CD4-positive, alpha-beta T cell treated with Interferon gamma for 1 hour (primary cell): ENCODE results near the gene PPP4R2.

Experiments used
- DNase-seq: peaks from one replicate; pipeline ENCODE4 v3.0.0-alpha.2; 2020

Gene PPP4R2

DNA sequence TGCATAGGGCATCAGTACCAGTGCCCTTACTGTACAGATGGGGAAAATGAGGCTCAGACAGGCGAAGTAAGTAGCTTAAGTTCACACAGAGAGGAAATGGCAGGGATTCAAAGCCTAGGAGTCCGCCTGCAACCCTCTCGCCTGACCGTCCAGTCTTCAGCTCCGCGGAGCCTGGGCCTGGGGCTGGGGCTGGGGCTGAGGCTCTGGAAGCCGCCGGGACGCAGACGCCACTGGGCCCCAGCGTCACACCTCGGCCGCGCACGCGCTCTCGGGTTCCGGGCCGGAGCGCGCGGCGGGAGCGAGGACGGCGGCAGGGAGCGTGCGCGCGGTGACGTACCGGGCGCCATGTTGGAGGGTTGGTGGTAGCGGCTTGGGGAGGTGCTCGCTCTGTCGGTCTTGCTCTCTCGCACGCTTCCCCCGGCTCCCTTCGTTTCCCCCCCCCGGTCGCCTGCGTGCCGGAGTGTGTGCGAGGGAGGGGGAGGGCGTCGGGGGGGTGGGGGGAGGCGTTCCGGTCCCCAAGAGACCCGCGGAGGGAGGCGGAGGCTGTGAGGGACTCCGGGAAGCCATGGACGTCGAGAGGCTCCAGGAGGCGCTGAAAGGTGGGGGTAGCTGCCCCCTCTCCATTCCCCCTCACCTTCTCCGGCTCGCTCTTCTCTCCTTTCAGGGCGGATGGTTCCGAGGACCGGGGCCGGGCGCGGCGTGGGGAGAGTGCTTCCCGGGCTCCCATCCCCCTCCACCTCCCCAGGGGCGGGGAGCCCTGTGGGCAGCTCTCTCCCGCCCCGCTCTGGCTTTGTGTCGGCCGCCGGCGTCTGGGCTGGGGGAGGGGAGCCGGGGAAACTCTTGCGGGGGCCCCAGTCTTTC lies at the start of gene PPP4R2:
TSS of gene PPP4R2 (plus strand) at position 339 of the 861 bp plus-strand sequence. CDS start at position 566, 227 bp downstream.
- DNase-seq: peak; percentile 92

DNA sequence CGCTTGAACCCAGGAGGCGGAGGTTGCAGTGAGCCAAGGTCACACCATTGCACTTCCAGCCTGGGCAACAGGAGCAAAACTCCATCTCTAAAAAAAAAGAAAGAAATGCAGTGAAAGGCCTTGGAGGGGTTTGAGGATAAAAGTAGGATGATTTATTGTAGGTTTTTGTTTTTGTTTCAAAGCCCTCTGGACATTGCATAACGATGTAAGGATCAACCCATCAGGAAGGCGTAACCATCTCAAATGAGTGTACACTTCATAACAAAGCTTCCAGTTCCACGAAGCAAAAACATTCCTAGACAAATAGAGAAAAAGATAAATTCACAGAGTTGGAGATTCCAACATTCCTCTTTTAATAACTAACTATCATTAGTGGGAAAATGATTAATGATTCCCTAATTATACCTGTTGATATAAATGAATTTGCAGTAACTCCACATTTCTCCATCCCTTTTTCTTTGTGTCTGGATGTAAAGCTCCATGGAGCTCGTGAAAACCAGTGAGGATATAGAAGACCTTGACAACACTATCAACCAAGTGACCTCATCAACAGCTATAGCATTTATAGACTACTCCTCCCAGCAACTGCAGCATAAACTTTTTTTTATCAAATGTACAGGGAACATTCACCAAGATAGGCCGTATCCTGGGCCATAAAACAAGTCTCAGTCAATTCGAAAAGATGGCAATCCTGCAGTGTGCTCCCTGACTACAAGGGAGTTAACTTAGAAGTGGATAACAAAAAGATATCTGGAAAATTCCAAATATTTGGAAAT lies 48.7 kb upstream of the PPP4R2 start:
- no peak for DNase-seq

GRCh38 chr3:72949016-72949415 lies 47.6 kb upstream of the PPP4R2 start:
- no peak for DNase-seq

DNA sequence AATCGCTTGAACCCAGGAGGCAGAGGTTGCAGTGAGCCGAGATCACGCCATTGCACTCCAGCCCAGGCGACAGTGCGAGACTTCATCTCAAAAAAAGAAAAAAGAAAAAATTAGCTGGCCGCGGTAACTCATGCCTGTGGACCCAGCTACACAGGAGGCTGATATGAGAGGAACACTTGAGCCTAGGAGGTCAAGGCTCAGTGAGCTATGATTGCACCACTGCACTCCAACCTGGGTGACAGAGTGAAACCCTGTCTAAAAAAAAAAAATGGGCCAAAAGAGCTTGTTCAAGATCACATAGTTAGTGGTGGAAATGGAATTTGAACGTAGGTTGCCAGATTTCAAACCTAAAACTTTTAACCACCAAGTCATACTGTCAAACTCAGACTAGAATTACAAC lies 46.2 kb upstream of the PPP4R2 start:
- DNase-seq: no peak

- no peak for DNase-seq
Observed at GRCh38 chr3:72950801-72951200, 45.8 kb upstream of the PPP4R2 start.

- no peak for DNase-seq
Observed at GRCh38 chr3:72951259-72951722, 45.3 kb upstream of the PPP4R2 start.

GRCh38 chr3:72953325-72953956 lies 43.2 kb upstream of the PPP4R2 start:
- DNase-seq: no peak

DNA sequence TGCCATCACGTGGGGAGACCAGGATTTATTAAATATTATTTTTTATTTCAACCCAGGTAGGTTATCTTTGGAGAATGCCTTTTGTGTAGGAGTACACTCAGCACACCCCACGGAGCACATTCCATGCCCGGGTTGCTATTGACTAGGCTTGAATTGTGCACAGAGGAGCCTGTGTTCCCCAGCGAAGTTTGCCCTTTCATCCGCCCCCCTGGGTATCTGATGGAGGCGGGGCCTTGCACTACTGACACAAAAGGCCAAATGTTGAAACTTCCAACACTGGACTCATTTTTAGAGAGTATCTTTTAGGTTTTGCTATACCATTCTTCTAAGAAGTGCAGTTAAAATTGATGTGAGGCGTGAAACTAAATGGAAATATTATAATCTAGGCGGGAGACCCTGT lies 39.3 kb upstream of the PPP4R2 start:
- no peak for DNase-seq

GRCh38 chr3:72959336-72959735 lies 37.3 kb upstream of the PPP4R2 start:
- DNase-seq: no peak

DNA sequence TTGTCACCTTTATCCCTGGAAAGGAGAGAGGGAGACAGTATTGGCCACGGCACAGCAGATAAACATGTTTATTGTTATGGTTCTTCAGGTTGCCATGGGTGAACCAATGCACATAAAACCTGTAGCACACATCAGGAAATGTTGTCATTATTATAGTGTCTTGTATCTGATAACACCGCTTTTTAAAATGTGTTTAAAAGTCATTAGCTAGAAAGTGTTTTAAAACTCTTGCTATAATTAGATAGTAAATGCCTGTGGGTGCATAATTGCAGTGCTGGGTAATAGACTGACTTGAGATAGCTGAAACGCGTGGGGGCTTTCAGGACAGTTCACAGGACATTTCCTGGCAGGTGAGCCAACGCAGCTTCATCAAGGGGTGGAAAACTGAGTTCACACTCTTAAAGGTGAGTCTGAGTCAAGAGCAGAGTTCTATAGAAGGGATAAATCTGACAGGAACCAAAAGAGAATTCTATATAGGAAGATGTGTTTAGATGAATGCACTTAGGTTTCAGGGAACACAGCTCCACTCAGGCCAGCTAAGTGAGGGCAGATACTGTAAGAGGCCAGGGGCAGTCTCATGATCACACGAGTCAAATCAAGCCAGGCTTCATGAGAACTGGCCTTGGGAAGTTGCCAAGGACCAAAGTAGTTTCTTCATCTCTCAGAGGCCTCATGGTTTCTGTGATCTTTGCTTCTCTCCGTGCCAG lies 35.6 kb upstream of the PPP4R2 start:
- DNase-seq: no peak

GRCh38 chr3:72961752-72962151 lies 34.9 kb upstream of the PPP4R2 start:
- no peak for DNase-seq

GRCh38 chr3:72962317-72962716 lies 34.3 kb upstream of the PPP4R2 start:
- DNase-seq: no peak

DNA sequence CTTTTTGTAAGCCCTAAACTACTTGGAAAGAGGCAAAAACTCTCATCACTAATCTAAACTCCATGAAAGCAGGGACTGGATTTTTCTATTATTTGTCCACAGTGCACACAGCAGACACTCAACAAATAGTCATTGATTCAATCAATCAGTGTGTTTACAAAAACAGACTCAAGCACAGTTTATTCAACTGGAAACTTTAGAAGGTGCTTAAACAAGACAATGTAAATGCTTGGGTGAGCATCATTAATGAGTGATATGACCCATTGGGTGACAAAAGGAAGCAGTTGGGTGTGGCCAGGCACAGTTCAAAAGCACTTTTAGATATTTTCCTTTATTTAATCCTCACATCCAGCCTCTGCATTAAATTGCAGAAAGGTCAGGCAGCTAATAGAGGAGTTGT lies 32.0 kb upstream of the PPP4R2 start:
- DNase-seq: no peak

DNA sequence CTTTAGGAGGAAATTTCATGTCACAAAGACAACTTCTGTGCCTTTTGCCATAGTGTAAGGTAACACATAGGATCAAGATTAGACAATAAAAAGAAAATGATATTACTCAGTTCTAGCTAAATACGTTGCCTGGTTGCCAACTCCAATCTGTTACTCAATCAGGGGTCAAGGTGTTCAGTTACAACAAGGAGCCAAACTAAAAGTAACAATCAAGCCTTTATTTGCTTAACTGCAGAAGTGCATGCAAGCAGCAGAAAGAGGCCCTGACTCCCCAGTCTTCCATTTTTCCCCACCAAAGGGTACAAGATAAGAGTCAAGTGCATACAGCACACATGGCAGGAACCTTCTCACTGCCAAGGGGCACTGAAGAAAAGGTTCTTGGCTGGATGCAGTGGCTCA lies 28.3 kb upstream of the PPP4R2 start:
- no peak for DNase-seq

GRCh38 chr3:72969766-72970165 lies 26.8 kb upstream of the PPP4R2 start:
- no peak for DNase-seq

DNA sequence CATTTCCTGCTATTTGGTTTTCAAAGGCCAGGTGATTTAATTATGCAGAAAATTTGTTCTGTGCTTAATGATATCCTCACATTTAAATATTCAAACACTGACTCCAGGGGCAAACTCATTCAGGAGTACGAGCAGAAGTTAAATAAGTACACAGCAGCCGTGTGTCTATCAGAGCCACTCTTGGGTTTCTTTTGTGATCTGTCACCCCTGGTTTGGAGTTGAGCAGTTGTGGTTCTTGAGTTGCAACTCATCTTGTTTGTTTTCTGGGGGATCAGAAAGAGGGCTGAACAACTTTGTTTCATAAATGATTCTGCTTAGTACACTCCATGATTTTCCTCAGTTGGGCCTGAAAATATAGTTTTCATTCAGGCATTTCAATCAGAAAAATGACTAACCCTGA lies 25.7 kb upstream of the PPP4R2 start:
- DNase-seq: no peak

DNA sequence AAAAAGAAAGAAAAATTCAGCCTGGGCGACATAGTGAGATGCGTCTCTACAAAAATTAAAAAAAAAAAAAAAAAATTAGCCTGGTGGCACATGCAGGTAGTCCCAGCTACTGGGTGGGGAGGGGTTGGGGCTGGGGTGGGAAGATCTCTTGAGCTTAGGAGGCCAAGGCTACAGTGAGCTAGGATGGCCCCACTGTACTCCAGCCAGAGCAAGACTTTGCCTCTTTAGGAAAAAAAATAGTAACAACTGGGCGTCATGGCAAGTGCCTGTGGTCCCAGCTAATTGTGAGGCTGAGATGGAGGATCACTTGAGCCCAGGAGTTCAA lies 23.9 kb upstream of the PPP4R2 start:
- no peak for DNase-seq

DNA sequence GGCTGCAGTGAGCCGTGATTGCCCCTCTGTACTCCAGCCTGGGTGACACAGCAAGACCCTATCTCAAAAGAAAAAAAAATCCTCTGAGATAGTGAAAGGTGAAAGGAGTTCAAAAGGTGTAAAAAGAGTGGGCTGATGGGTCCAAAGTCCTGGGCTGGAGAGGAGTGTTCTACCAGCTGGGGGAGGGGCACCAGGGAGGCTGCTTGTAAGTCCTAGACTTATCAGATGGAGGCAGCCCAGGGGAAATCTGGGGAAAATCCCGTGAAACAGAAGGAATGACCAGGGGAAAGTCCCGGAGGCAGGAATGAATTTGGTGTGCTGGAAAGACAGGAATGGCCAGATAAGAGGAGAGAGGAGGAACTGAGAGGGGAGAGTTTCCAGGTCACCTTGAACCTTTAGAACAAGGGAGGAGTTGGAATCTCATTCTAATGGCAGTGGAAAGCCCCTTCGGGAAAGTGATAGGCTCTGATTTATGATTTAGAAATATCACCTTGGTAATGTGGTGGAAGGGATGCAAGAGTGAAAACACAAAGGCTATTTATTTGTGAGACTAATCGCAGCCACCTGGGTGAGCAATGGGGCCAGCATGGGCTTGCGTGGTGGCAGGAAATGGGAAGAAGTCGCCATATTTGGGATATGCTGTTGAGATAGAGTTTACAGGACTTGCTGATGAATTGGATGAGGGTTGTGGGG lies 23.4 kb upstream of the PPP4R2 start:
- no peak for DNase-seq

DNA sequence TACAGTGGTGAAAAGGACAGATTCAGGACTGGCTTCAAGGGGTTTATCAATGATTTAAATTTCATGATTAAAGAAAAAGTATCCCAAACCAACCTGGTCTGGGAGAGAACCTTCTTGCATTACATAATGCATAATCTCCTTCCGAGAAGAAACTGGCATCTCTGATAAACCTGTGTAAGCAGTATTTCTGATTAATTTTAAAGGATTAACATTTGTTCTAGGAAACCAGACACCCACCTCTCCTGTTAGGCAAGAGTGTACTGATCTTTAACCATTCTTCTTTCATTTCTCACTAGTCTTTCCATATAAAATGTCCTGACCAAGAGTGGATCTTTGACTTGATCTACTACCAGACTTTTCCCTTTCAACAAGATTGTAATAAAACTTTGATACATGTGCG lies 22.8 kb upstream of the PPP4R2 start:
- no peak for DNase-seq

GRCh38 chr3:72974956-72975355 lies 21.7 kb upstream of the PPP4R2 start:
- DNase-seq: no peak

- DNase-seq: no peak
Observed at GRCh38 chr3:72976281-72976741, 20.3 kb upstream of the PPP4R2 start.

GRCh38 chr3:72977060-72977808 lies 19.4 kb upstream of the PPP4R2 start:
- no peak for DNase-seq
